Measurements from ENCODE around the gene KRTAP5-11.
"Not testable (repeated sequence)": the region's sequence is repeated elsewhere in the genome, so short reads cannot be mapped to it uniquely, and the experiment has no call there.

KRTAP5-11 gene

GRCh38 chr11:71543866-71544265, 38.8 kb downstream of the KRTAP5-11 start:
- H3K4me3 ChIP-seq (ENCODE audit: low read depth, low read length) = no peak overlapping the region
- TF ChIP-seq CTCF (IDR thresholded peaks at IDR 0.05; ENCODE audit: low read depth, low read length) = no peak

- H3K4me3 ChIP-seq (ENCODE audit: low read depth, low read length) = no peak overlapping the region
- no peak for TF ChIP-seq CTCF (IDR thresholded peaks at IDR 0.05; ENCODE audit: low read depth, low read length)
These were observed 39.5 kb downstream of the KRTAP5-11 start for GRCh38 chr11:71542879-71543777.

GRCh38 chr11:71542382-71542781, 40.3 kb downstream of the KRTAP5-11 start:
- no peak overlapping the region for H3K4me3 ChIP-seq (ENCODE audit: low read depth, low read length)
- no peak for TF ChIP-seq CTCF (IDR thresholded peaks at IDR 0.05; ENCODE audit: low read depth, low read length)

- H3K4me3 ChIP-seq (ENCODE audit: low read depth, low read length) = not testable (repeated sequence)
These were observed 42.0 kb downstream of the KRTAP5-11 start for GRCh38 chr11:71540521-71541304.

- not testable (repeated sequence) for H3K4me3 ChIP-seq (ENCODE audit: low read depth, low read length)
These were observed 42.7 kb downstream of the KRTAP5-11 start for GRCh38 chr11:71539971-71540370.

GRCh38 chr11:71539017-71539416, 43.7 kb downstream of the KRTAP5-11 start:
- no peak overlapping the region for H3K4me3 ChIP-seq (ENCODE audit: low read depth, low read length)
- no peak for TF ChIP-seq CTCF (IDR thresholded peaks at IDR 0.05; ENCODE audit: low read depth, low read length)

GRCh38 chr11:71538666-71538990, 44.0 kb downstream of the KRTAP5-11 start:
- no peak overlapping the region for H3K4me3 ChIP-seq (ENCODE audit: low read depth, low read length)
- no peak for TF ChIP-seq CTCF (IDR thresholded peaks at IDR 0.05; ENCODE audit: low read depth, low read length)

- H3K4me3 ChIP-seq (ENCODE audit: low read depth, low read length) = not testable (repeated sequence)
These were observed 44.6 kb downstream of the KRTAP5-11 start, which contains the start of gene KRTAP5-8 for GRCh38 chr11:71537977-71538665. KRTAP5-8 (plus strand) TSS chr11:71538025; CDS start chr11:71538056, 31 bp downstream.

Data from WI38 (cell line).